Motor neuron (in vitro differentiated cells): Measurements from ENCODE around the gene UNC13A. TPM values are rescaled to one million over a fixed set of nuclear protein-coding genes. Genes with fewer than 3 reads are reported as not detected.

ENCODE experiments used
- ATAC-seq, 8 experiments: fragments of 200-7000 bp; cut with Tn5 transposase; replicated peaks in 6 of 8; 2 replicates each; pipeline ENCODE4 v1.8.0; 2021; ENCODE audit warnings: mild to moderate bottlenecking in 8 of 8, moderate library complexity in 8 of 8
- H3K27ac ChIP-seq, 2 donors: fragments of 250-450 bp; sonication (Bioruptor Pico); 2 replicates each; pipeline ENCODE4 v1.9.0; 2021; ENCODE audit warnings: antibody characterized with exemption in 2 of 2, mild to moderate bottlenecking in 2 of 2, moderate library complexity in 1 of 2
- H3K4me1 ChIP-seq, 2 donors: fragments of 250-450 bp; sonication (Bioruptor Pico); replicated peaks in 1 of 2; 2 replicates each; pipeline ENCODE4 v1.6.1; 2021; ENCODE audit warnings: antibody characterized with exemption in 2 of 2, mild to moderate bottlenecking in 2 of 2, moderate library complexity in 1 of 2
- H3K4me3 ChIP-seq, 5 donors: fragments of 250-450 bp; sonication (Bioruptor Pico); 2 replicates each; pipeline ENCODE4 v1.9.0; 2021; ENCODE audit warnings: antibody characterized with exemption in 5 of 5, mild to moderate bottlenecking in 5 of 5, moderate library complexity in 4 of 5
- WGBS, 10 experiments: fragments of 450-650 bp; shearing (Covaris generic); methylation state at CpG; one replicate each; pipeline ENCODE4 v1.0.0; 2022; 5-methylcytosine and 5-hydroxymethylcytosine counted together
- in situ Hi-C, 9 experiments: fragments of 400-800 bp; cut with MboI; loops; one replicate each; pipeline ENCODE4 v1.15.0; 2021; ENCODE audit warnings: low sequenced_read_pairs in 9 of 9, low pct_unique_long_range_greater_than_20kb in 2 of 9; ENCODE audit not compliant: unreplicated experiment in 9 of 9
- total RNA-seq, 8 experiments: library from RNA; unstranded; fragments of 300-600 nt; gene quantifications; 2 replicates each; pipeline versions ENCODE4 v1.2.3 to v1.2.4, GENCODE V29; 2022

Gene UNC13A
- total RNA-seq, 8 experiments from 2014 or later = 1.4 to 27.6 (median 18.3) TPM

DNA sequence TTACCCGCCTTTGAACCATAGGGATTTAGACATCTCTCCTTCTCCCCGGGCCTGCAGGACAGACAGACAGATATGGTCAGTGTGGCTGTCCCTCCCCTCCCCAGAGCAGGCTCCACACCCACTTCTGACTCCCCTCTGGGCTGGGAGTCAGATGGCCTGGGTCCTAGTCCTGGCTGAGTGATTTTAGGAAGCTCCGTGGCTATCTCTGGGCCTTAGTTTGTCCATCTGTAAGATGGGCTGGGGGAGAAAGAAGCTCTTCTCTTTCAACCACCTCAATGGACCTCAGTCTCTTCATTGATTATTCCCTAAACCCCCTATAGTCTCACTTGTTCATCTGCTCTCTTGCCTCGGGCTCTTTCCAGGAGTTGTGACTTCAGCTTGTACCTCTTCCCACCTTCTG is 35.5 kb downstream of the UNC13A start:
- in situ Hi-C loops = no loop called here
- H3K27ac ChIP-seq = no peak overlapping the region
- WGBS, 10 experiments = 0 to 90% (median 33%) methylated on average over 1 to 2 of the region's 4 CpGs; no CpG with 5 or more reads in 5 of the 10 experiments
- no peak overlapping the region for H3K4me3 ChIP-seq
- ATAC-seq = no peak
- H3K4me1 ChIP-seq = no peaks in the 10 kb centered on the region

DNA sequence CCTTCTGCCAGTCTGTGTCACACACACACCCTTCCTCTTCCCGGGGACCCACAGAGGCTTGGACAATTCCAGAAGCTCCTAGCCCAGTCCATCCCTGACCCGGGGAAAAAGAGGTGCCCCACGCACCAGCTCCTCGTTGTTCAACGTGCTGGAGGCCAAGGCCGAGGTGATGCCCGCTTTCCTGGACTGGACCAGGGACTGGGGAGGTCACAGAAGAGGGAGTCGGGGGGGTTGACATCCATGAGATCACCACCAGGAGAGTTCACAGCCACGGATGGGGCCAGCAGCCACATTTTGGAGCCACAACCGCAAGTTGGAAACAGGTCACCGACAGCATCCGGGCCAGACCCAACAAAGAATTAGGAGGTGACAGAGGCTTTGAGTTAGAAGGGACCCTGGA is 39.4 kb downstream of the UNC13A start:
- Histone ChIP-seq H3K4me3 (no peak overlapping the region), H3K27ac (no peak overlapping the region), H3K4me1 (no peaks in the 10 kb centered on the region)
- WGBS, 10 experiments = 40 to 100% (median 76%) methylated on average over 1 to 4 of the region's 12 CpGs; no CpG with 5 or more reads in 5 of the 10 experiments
- ATAC-seq = peak in 1 of 8 experiments; percentile 11
- in situ Hi-C loops = no loop called here

DNA sequence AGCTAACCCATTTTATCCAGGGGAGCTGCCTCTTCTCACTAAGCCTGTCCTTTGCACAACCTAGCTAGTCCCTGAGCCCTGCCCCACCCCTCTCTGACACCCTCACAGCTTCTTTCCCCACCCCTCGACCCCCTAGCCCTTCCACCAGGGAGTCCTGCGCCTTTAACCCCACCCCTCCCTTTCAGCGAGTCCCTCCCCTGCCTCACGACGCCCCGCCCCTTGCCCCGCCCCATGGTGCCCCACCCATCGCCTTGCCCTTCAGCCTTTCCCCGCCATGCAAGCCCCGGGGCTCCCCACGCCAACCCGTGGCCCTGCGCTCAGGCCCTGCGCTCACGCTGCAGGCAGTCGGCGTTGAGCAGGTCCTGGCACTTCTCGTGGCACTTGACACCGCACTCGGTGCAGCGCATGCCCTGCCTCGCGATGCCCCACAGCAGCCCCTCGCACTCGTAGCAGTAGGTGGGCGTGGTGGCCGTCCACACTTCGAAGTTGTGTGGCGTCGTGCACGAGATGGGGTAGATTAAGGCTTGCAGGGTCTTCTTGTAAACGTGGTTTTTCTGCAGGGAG is 40.0 kb downstream of the UNC13A start:
- WGBS, 10 experiments = 90 to 100% (median 100%) methylated on average over 1 to 2 of the region's 32 CpGs; no CpG with 5 or more reads in 7 of the 10 experiments
- H3K4me1 ChIP-seq = no peaks in the 10 kb centered on the region
- no peak overlapping the region for H3K4me3 ChIP-seq
- peak in 2 of 8 experiments; percentile 9 to 25 for ATAC-seq
- H3K27ac ChIP-seq = no peak overlapping the region
- in situ Hi-C loops = no loop called here

DNA sequence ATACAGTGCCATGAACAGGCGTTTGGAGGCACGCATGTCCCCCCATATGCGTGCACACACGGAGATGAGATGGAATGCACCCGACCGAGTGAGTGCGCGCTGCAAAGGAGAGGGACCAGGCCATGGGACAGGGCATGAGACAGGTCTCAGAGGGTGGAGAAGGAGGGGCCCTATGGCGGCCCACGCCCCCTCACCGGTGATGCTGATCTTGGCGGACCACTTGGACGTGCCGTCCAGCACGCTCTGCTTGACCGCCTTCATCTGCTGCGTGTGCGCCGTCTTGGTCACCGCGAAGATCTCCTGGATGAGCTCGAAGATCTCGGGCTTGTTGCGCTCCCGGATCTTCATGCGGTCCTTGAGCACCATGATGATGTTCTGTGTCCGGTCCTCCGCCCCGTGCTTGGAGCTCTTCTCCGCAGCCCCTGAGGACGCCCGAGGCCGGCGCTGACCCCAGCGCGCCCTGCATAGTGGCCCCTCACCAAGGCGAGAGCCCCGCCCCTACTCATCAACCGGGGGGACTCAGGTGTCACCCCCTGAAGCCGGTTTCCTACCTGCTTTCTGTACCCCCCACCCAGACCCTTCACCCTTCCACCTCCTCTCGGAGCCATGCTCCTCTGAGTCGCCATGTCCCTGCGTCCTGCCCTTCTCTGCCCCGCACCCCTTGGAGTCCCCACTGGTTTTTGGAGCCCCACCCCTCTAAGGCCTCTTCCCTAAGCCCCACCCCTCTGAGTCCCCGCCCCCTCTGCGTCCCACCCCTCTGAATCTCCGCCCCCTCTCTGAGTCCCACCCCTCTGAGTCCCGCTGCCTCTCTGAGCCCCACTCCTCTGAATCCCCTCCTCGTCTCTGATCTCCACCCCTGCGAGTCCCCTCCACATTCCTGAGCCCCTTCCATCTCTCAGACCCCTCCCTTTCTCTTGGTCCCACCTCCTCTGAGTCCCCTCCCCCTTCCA is 40.8 kb downstream of the UNC13A start:
- Histone ChIP-seq H3K4me1 (no peaks in the 10 kb centered on the region), H3K27ac (no peak overlapping the region), H3K4me3 (no peak overlapping the region)
- WGBS, 10 experiments = 80 to 100% (median 96%) methylated on average over 2 to 8 of the region's 50 CpGs; no CpG with 5 or more reads in 7 of the 10 experiments
- in situ Hi-C loops = no loop called here
- ATAC-seq = peak in 4 of 8 experiments; percentile 32 to 41 (median 32)

DNA sequence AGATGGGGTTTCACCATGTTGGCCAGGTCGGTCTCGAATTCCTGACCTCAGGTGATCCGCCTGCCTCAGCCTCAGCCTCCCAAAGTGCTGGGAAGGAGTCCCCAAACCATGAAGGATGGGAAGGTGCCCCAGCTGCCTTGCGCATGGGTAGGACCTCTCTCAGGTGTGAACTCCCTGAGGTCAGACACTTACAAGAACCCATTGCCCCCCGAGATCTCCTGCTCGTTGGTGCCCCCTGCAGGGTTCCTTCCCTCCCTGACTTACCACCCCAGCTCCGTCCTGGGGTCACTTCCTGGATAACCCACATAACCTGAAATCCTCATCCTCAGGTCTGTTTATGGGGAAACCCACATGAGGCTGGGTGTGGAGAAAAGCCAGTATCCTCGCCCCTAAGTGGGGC is 41.7 kb downstream of the UNC13A start:
- no peak overlapping the region for H3K27ac ChIP-seq
- WGBS, 10 experiments = 20 to 100% (median 63%) methylated on average over 1 to 6 of the region's 8 CpGs; no CpG with 5 or more reads in 4 of the 10 experiments
- no peak overlapping the region for H3K4me3 ChIP-seq
- no peaks in the 10 kb centered on the region for H3K4me1 ChIP-seq
- in situ Hi-C loops = no loop called here
- peak in 2 of 8 experiments; percentile 4 to 6 for ATAC-seq

DNA sequence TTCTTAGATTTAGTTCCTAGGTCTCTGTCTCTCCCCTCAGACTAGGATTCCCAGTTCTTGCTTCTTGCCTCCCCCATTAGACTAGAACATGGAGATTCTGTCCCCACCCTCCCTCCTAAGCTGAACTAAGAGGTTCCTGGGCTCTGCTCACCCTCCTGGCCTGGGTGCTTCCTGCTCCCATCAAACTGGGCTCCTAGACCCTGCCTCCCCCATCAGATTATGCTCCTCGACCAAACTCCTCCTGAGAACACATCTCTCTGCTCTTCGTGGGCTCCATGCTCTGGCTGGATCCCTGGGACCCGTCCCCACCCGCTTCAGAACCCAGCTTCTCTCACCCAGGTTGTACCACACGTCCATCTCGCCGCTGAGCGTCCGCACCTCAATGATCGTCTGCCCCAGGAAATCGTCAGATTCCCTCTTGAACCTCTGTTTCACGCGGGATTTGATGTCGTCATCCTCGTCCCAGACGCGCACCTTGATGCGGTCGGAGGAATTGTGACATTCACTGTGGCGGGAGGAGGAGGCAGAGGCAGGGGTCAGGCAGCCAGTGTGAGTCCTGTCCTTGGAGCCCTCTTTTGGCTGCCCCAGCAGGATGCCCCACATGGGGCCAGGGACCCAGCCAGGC is 42.7 kb downstream of the UNC13A start:
- Histone ChIP-seq H3K27ac (no peak overlapping the region), H3K4me3 (no peak overlapping the region), H3K4me1 (no peaks in the 10 kb centered on the region)
- in situ Hi-C loops = no loop called here
- WGBS, 10 experiments = 60 to 100% (median 88%) methylated on average over 1 to 13 of the region's 20 CpGs; no CpG with 5 or more reads in 3 of the 10 experiments
- ATAC-seq = no peak

DNA sequence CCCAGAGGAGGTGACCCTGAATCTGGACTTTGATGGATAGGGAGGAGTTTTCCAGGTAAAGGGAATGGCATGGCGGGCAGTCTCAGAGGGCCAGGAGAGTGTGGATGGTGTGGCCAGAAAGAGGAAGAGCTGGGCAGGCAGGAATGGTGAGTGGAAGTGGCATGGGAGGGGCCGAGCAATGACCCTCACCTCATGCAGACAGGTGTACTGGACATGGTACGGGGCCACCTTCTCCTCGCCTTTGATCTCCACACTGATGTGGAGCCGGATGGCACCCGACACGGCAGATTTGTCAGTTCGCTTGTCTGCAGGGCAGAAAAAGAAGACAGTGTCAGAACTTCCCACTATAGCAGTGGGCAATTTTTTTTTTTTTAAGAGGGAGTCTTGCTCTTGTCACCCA is 45.5 kb downstream of the UNC13A start:
- 64 to 100% (median 93%) methylated on average over 1 to 6 of the region's 8 CpGs; no CpG with 5 or more reads in 3 of the 10 experiments for WGBS, 10 experiments
- H3K4me3 ChIP-seq = no peak overlapping the region
- ATAC-seq = no peak
- H3K27ac ChIP-seq = no peak overlapping the region
- in situ Hi-C loops = no loop called here
- H3K4me1 ChIP-seq = no peaks in the 10 kb centered on the region

DNA sequence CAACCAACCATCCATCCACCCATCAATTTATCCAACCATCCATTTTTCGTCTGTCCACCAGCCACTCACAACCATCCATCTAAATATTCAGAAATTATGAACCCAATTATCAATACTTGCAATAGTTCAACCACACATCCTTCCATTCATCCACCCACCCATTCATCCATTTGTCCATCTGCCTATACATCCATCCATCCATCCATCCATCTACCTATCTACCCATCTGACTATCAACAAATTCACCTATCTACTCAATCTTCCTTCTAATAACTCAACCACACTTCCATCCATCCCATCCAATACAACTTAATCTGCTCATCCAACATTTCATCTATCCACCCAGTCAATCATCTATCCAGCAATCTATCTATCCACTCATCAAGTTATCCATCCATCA is 46.3 kb downstream of the UNC13A start:
- 17 to 90% (median 51%) methylated on average over 1 of the region's 1 CpG; no CpG with 5 or more reads in 2 of the 10 experiments for WGBS, 10 experiments
- no peak for ATAC-seq
- Histone ChIP-seq H3K27ac (no peak overlapping the region), H3K4me3 (no peak overlapping the region), H3K4me1 (no peaks in the 10 kb centered on the region)
- in situ Hi-C loops = no loop called here

DNA sequence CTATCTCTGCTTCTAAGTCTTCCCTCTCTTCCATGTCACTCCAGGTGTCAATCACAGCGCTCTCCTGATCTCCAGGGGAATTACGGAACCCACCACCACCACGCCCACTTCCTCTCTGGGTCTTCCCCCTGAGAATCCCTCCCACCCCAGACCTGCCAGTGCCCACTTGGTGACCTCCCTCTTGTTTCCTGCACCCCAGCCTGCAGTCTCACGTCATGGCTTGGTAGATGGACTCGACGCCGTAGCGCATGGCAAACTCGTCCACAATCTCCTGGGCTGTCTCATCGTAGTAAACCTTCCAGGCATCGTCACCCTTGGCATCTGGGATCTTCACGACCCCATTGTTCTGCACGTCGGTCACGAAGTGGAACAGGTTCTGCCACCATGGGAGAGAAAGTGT is 47.0 kb downstream of the UNC13A start:
- no peak for ATAC-seq
- Histone ChIP-seq H3K4me3 (no peak overlapping the region), H3K4me1 (no peaks in the 10 kb centered on the region), H3K27ac (no peak overlapping the region)
- 67 to 89% (median 80%) methylated on average over 2 to 3 of the region's 15 CpGs; no CpG with 5 or more reads in 7 of the 10 experiments for WGBS, 10 experiments
- in situ Hi-C loops = no loop called here

DNA sequence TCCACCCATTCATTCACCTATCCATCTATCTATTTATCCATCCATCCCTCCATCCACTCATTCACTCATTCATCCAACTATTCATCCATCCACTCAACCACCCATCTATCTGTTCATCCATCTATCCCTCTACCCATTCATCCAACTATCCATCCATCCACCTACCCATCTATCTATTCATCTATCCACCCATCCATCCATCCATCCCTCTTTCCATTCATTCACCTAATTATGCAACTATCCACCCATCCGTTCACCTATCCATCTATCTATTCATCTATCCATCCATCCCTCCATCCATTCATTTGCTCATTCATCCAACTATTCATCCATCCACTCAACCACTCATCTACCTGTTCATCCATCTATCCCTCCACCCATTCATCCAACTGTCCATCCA is 54.5 kb downstream of the UNC13A start:
- Histone ChIP-seq H3K4me1 (no peaks in the 10 kb centered on the region), H3K27ac (no peak overlapping the region), H3K4me3 (no peak overlapping the region)
- in situ Hi-C loops = no loop called here
- 0 to 100% (median 90%) methylated on average over 1 of the region's 1 CpG; no CpG with 5 or more reads in 2 of the 10 experiments for WGBS, 10 experiments
- ATAC-seq = no peak

DNA sequence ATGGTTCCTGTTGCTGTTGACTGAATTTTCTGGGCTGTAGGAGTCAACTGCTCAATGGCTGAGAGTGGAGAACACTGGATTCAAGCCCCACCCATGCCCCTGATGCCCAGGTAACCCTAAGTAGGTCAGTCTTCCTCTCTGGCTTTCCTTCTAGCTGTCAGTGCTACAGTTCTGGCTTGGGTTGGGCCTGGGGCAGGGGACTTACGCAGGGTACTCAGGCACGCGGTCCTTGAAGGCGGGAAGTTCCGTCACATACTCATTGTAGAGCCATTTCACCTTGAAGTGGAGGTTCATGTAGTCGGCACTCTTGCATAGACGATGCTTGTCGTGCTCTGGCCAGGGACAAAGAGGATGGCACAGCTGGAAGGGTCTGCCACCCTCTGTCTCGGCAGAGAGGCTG is 55.6 kb downstream of the UNC13A start:
- ATAC-seq = no peak
- 0 to 95% (median 89%) methylated on average over 1 to 8 of the region's 9 CpGs; no CpG with 5 or more reads in 4 of the 10 experiments for WGBS, 10 experiments
- in situ Hi-C loops = no loop called here

DNA sequence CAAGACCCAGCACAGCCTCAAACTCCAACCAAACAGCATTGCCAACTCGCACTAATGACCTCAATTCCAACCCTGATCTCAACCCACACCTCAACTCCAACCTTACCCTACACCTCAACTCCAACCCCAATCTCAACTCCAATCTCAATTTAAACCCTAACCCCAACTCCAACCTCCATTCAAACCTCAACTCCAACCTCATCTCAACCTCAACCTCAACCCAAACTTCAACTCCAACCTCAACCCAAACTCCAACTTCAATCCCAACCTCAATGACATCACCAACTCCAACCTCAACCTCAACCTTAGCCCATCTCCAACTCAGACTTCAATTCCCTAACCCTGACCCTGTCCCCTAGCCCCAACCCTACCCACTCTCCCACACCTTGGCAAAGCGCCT is 58.4 kb downstream of the UNC13A start:
- 17 to 94% (median 58%) methylated on average over 1 to 2 of the region's 2 CpGs; no CpG with 5 or more reads in 4 of the 10 experiments for WGBS, 10 experiments
- H3K4me3 ChIP-seq = no peak overlapping the region
- in situ Hi-C loops = no loop called here
- no peak overlapping the region for H3K27ac ChIP-seq
- no peaks in the 10 kb centered on the region for H3K4me1 ChIP-seq
- no peak for ATAC-seq

More for the DNA sequence above, 55.6 kb downstream of the UNC13A start:
- Histone ChIP-seq H3K27ac (no peak overlapping the region), H3K4me3 (no peak overlapping the region), H3K4me1 (no peaks in the 10 kb centered on the region)

DNA sequence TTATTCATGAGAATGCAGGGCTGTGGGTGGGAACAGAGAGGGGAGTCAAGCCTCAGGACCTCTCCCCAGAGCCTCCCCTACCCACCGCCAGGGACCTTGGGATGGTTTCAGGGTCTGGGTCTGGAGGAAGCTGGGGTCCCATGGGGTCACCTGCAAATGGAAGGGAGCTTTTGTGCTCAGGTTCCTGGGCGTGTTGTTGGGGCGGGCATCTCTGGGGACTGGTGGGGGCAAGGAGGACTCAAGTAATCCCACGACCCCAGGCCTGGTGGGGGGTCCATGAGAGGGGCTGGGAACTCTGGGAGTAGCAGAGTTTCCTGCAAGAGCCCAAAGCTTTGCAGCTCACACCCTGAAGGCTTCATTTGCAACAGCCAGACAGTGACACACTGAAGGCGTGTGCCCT is 60.2 kb downstream of the UNC13A start:
- Histone ChIP-seq H3K27ac (no peak overlapping the region), H3K4me3 (no peak overlapping the region), H3K4me1 (no peaks in the 10 kb centered on the region)
- in situ Hi-C loops = no loop called here
- WGBS, 10 experiments = 71 to 100% (median 83%) methylated on average over 1 of the region's 5 CpGs; no CpG with 5 or more reads in 7 of the 10 experiments
- ATAC-seq = no peak
